Breast epithelium (tissue), 3 donors: ENCODE data around the gene PRAMEF11.
"Not testable (repeated sequence)": the region's sequence is repeated elsewhere in the genome, so short reads cannot be mapped to it uniquely, and the experiment has no call there.

Source experiments
- POLR2A ChIP-seq: fragments of 450-650 bp; IDR thresholded peaks from one replicate; pipeline ENCODE4 v1.6.1; 2016; ENCODE audit warnings: antibody characterized with exemption, mild to moderate bottlenecking, moderate library complexity
- POLR2AphosphoS5 ChIP-seq, 3 donors: sonication (generic); formaldehyde crosslinking; IDR thresholded peaks; one replicate each; pipeline ENCODE4 v1.6.1; 2017; ENCODE audit warnings: antibody characterized with exemption in 3 of 3

DNA sequence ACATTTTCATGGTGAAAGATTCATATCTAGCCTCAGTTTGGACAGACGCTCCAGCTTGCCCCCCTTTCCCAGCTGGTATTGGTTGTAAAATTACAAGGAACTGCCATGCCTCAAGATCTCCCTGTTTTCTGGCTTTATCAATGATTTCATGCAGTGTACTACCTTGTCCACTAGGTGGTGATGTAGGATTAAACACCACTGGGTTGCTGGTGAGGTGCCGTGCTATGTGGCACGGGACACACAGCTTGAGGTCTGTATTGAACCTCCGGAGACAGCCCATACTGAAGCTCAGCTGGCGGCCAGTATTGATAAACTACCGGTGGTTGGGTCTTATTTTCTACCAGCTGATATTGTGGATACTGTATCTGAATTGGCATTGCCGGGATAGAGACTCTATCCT lies 47.4 kb downstream of the PRAMEF11 start:
- TF ChIP-seq POLR2A; POLR2AphosphoS5 (IDR thresholded peaks at IDR 0.05): not testable (repeated sequence)
